ENCODE measurements around the gene CLDN20.

The CLDN20 gene

DNA sequence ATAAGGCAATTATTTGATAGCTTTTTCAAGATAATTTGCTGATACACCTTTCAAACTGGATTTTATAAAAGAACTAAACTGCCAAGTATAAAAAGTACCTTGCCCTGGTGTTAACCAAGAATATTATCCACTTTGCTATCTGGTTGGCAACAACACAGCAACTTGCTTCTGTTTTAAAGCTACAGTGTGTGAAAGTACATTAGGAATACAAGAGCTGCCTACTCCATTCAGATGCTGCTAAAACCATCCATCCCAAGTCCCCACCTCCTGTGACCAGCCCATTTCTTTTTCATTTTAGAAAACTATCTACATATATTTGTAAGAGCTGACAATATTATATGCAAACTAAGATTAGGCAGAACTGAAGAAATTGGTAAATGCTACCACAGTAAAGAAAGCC, 12.8 kb downstream of the CLDN20 start:
- no peaks in the 10 kb centered on the region for H3K79me2 ChIP-seq (ENCODE audit: control insufficient read depth, low read length)
- H3K4me1 ChIP-seq (ENCODE audit: control insufficient read depth, low read length): peaks cover 8% of the 10 kb centered on the region
- H3K27ac ChIP-seq (ENCODE audit: low read depth, low read length): no peak overlapping the region
- H3K9me2 ChIP-seq (replicated peaks; ENCODE audit: control insufficient read depth, low read length): no peaks in the 10 kb centered on the region
- no peak for TF ChIP-seq EZH2phosphoT487 (IDR thresholded peaks at IDR 0.05; ENCODE audit: borderline replicate concordance, low read length)
- TF ChIP-seq, protein P1, sequence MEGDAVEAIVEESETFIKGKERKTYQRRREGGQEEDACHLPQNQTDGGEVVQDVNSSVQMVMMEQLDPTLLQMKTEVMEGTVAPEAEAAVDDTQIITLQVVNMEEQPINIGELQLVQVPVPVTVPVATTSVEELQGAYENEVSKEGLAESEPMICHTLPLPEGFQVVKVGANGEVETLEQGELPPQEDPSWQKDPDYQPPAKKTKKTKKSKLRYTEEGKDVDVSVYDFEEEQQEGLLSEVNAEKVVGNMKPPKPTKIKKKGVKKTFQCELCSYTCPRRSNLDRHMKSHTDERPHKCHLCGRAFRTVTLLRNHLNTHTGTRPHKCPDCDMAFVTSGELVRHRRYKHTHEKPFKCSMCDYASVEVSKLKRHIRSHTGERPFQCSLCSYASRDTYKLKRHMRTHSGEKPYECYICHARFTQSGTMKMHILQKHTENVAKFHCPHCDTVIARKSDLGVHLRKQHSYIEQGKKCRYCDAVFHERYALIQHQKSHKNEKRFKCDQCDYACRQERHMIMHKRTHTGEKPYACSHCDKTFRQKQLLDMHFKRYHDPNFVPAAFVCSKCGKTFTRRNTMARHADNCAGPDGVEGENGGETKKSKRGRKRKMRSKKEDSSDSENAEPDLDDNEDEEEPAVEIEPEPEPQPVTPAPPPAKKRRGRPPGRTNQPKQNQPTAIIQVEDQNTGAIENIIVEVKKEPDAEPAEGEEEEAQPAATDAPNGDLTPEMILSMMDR (IDR thresholded peaks at IDR 0.05; ENCODE audit: low read depth, low read length, poor library complexity, severe bottlenecking): no peak
- no peak overlapping the region for H3K4me3 ChIP-seq (ENCODE audit: low read length)
- H3K9me3 ChIP-seq (ENCODE audit: control insufficient read depth, insufficient read depth, low read length): no peaks in the 10 kb centered on the region
- peaks cover 80% of the 10 kb centered on the region for H3K36me3 ChIP-seq (ENCODE audit: control insufficient read depth, low read length)
- H3F3A ChIP-seq (ENCODE audit: control insufficient read depth, insufficient read depth): no peaks in the 10 kb centered on the region
- no peaks in the 10 kb centered on the region for H3K27me3 ChIP-seq (ENCODE audit: control insufficient read depth, low read length)
- H3K4me2 ChIP-seq (ENCODE audit: low read length): no peak overlapping the region
- H4K20me1 ChIP-seq (ENCODE audit: control insufficient read depth, insufficient read depth, low read depth, low read length): no peaks in the 10 kb centered on the region

DNA sequence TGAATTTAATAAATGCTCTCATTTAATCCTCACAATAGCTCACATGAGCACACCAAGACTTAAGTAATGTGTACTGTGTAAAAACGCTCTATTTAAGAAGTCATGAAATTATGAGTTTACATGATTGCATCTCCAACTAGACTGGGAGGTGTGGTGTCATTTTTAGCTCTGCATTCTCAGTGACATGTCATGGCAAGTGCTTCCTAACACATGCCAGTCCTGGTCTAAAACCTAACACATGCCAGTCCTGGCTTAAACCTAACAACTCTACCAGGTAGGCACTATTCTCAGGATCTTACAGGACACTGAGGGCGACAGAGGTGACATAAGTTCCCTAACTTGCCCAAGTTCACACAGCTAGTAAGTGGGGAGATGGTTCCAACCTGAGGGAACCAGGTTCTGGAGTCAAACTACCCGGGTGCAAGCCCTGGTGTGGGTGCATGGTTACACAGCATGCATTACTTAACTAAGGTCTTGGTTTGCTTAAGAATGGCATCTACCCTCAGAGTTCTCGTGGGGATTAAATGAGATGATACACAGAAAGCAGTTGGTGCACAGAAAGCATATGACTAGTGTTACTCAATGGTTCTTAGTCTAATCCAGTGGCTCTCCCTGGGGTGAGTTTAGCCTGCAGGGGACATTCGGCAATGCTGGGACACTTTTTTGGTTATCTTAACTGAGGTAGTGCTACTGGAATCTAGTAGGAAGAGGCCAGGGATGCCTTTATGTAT, 14.7 kb downstream of the CLDN20 start:
- Histone ChIP-seq H3F3A (ENCODE audit: control insufficient read depth, insufficient read depth) (no peaks in the 10 kb centered on the region), H3K4me1 (ENCODE audit: control insufficient read depth, low read length) (peaks cover 8% of the 10 kb centered on the region), H3K9me3 (ENCODE audit: control insufficient read depth, insufficient read depth, low read length) (no peaks in the 10 kb centered on the region), H3K36me3 (ENCODE audit: control insufficient read depth, low read length) (peaks cover 77% of the 10 kb centered on the region), H3K4me2 (ENCODE audit: low read length) (no peak overlapping the region), H4K20me1 (ENCODE audit: control insufficient read depth, insufficient read depth, low read depth, low read length) (no peaks in the 10 kb centered on the region), H3K27me3 (ENCODE audit: control insufficient read depth, low read length) (no peaks in the 10 kb centered on the region), H3K27ac (ENCODE audit: low read depth, low read length) (no peak overlapping the region), H3K4me3 (ENCODE audit: low read length) (no peak overlapping the region), H3K9me2 (replicated peaks; ENCODE audit: control insufficient read depth, low read length) (no peaks in the 10 kb centered on the region), H3K79me2 (ENCODE audit: control insufficient read depth, low read length) (no peaks in the 10 kb centered on the region)
- TF ChIP-seq, protein P1 (IDR thresholded peaks at IDR 0.05; ENCODE audit: low read depth, low read length, poor library complexity, severe bottlenecking): no peak
- no peak for TF ChIP-seq EZH2phosphoT487 (IDR thresholded peaks at IDR 0.05; ENCODE audit: borderline replicate concordance, low read length)

DNA sequence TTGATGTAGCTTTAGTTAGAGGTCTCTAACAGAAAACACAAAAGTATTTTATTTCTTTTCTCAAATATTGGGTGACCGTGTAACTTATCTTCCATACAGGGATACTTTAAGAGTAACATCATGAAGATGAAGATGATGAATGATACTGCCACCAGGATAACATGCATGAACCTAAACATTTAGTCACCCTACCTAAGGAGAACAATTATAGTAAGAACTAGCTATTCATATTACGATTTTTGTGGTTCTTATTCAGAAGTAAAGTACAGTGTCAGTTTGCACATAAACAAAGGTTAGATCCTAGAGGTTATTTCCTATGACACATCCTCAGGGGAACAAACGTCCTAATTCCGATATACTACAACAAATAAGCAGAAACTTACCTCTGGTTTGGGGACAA, 21.0 kb downstream of the CLDN20 start:
- Histone ChIP-seq H3K27me3 (ENCODE audit: control insufficient read depth, low read length) (no peaks in the 10 kb centered on the region), H3K9me2 (replicated peaks; ENCODE audit: control insufficient read depth, low read length) (no peaks in the 10 kb centered on the region), H3K4me2 (ENCODE audit: low read length) (no peak overlapping the region), H3K79me2 (ENCODE audit: control insufficient read depth, low read length) (peaks cover 6% of the 10 kb centered on the region), H3K9me3 (ENCODE audit: control insufficient read depth, insufficient read depth, low read length) (no peaks in the 10 kb centered on the region), H3K27ac (ENCODE audit: low read depth, low read length) (no peak overlapping the region), H3K4me3 (ENCODE audit: low read length) (no peak overlapping the region), H3F3A (ENCODE audit: control insufficient read depth, insufficient read depth) (no peaks in the 10 kb centered on the region), H3K4me1 (ENCODE audit: control insufficient read depth, low read length) (no peaks in the 10 kb centered on the region), H3K36me3 (ENCODE audit: control insufficient read depth, low read length) (peaks cover 75% of the 10 kb centered on the region), H4K20me1 (ENCODE audit: control insufficient read depth, insufficient read depth, low read depth, low read length) (no peaks in the 10 kb centered on the region)
- TF ChIP-seq EZH2phosphoT487 (IDR thresholded peaks at IDR 0.05; ENCODE audit: borderline replicate concordance, low read length): no peak
- TF ChIP-seq, protein P1 (IDR thresholded peaks at IDR 0.05; ENCODE audit: low read depth, low read length, poor library complexity, severe bottlenecking): no peak

All from DOHH2 (cell line).